Transverse colon (tissue), 4 donors: ENCODE measurements around the gene IDH3G. TPM values are rescaled to one million over a fixed set of nuclear protein-coding genes. Genes with fewer than 3 reads are reported as not detected.
A peak's percentile ranks its signal among the peaks of the same experiment; 100 is the strongest.

ENCODE experiments used
- DNase-seq: peaks from one replicate; pipeline ENCODE4 v3.0.0-alpha.2; 2019
- H3K27ac ChIP-seq, 4 donors: fragments of 200-600 bp; sonication (generic); 2 replicates each; pipeline ENCODE4 v1.5.1; 2016 to 2018; ENCODE audit warnings: inconsistent platforms in 4 of 4
- H3K27me3 ChIP-seq: fragments of 200-600 bp; sonication (generic); 2 replicates; pipeline ENCODE4 v1.5.1; 2017; ENCODE audit warnings: inconsistent platforms
- H3K36me3 ChIP-seq, 4 donors: fragments of 200-600 bp; sonication (generic); 2 replicates each; pipeline ENCODE4 v1.5.1; 2017 to 2019; ENCODE audit warnings: inconsistent platforms in 4 of 4
- H3K4me1 ChIP-seq, 4 donors: fragments of 200-600 bp; sonication (generic); 2 replicates each; pipeline ENCODE4 v1.5.1; 2017 to 2020; ENCODE audit warnings: inconsistent platforms in 4 of 4
- H3K4me3 ChIP-seq, 4 donors: fragments of 200-600 bp; sonication (generic); 1 replicate in 1 of 4; 2 replicates in 3 of 4; pipeline versions ENCODE4 v1.5.1 to v1.6.1; 2017 to 2019; ENCODE audit warnings: inconsistent platforms in 4 of 4
- H3K9me3 ChIP-seq, 2 donors: fragments of 200-600 bp; sonication (generic); 2 replicates each; pipeline ENCODE4 v1.5.1; 2017 to 2019; ENCODE audit warnings: inconsistent platforms in 2 of 2
- CTCF ChIP-seq, 5 experiments: fragments of 200-600 bp in 3 of 5; fragments of 450-650 bp in 2 of 5; sonication (generic) in 3 of 5; IDR thresholded peaks; 1 replicate in 2 of 5; 2 replicates in 3 of 5; pipeline ENCODE4 v1.5.1; 2016 to 2017; ENCODE audit warnings: antibody characterized with exemption in 5 of 5, inconsistent platforms in 3 of 5, mild to moderate bottlenecking in 2 of 5, moderate library complexity in 1 of 5
- EP300 ChIP-seq: sonication (generic); formaldehyde crosslinking; IDR thresholded peaks from one replicate; pipeline ENCODE4 v1.6.1; 2017; ENCODE audit warnings: antibody characterized with exemption, low read depth
- POLR2A ChIP-seq: fragments of 450-650 bp; IDR thresholded peaks from one replicate; pipeline ENCODE4 v1.6.1; 2016; ENCODE audit warnings: antibody characterized with exemption, mild to moderate bottlenecking, moderate library complexity
- POLR2AphosphoS5 ChIP-seq, 3 donors: sonication (generic); formaldehyde crosslinking; IDR thresholded peaks; one replicate each; pipeline ENCODE4 v1.6.1; 2016; ENCODE audit warnings: antibody characterized with exemption in 3 of 3
- WGBS, 2 donors: methylation state at CpG; one replicate each; pipeline ENCODE4 v1.1.5; 2018; ENCODE audit warnings: low coverage in 1 of 2; 5-methylcytosine and 5-hydroxymethylcytosine counted together
- in situ Hi-C, 4 donors: fragments of 200-750 bp; cut with MboI; loops; one replicate each; pipeline versions ENCODE4 v1.15.0 to v1.15.1; 2017; ENCODE audit warnings: low sequenced_read_pairs in 3 of 4, low pct_ligation_motif_present in 1 of 4, low pct_unique_long_range_greater_than_20kb in 1 of 4
- intact Hi-C: fragments of 100-400 bp; cut with DNase I; formaldehyde crosslinking; loops from one replicate; pipeline ENCODE4 v1.15.1; 2023; ENCODE audit warnings: low total_unique reads
- total RNA-seq, 4 donors: library from RNA; depleted of rRNA; stranded (reverse); fragments of >200 nt; gene quantifications; one replicate each; pipeline ENCODE4 v1.1.0, GENCODE V29; 2016

IDH3G gene
- total RNA-seq, 4 donors from 2014 or later, result 77.5 to 203 (median 117) TPM

GRCh38 chrX:153828723-153829548 lies 34.8 kb upstream of the IDH3G start:
- H3K4me3 ChIP-seq, result peak overlapping the region; percentile 14 to 51 (median 28)

GRCh38 chrX:153828308-153828707 lies 34.1 kb upstream of the IDH3G start:
- in situ Hi-C loops (no loop called here), intact Hi-C loops (no loop called here)
- H3K36me3 ChIP-seq, result no peaks in the 10 kb centered on the region
- no peak for TF ChIP-seq EP300
- TF ChIP-seq CTCF (IDR thresholded peaks at IDR 0.05), result no peak
- TF ChIP-seq POLR2AphosphoS5 (IDR thresholded peaks at IDR 0.05), result no peak
- TF ChIP-seq POLR2A, result no peak
- WGBS, 2 donors, result 44% methylated on average over 15 of the region's 17 CpGs; no CpG with 5 or more reads in 1 of the 2 donors
- H3K4me3 ChIP-seq, result peak overlapping the region in 2 of 4 donors; percentile 31 to 51
- peaks cover 0 to 8% (median 6%) of the 10 kb centered on the region in 4 donors for H3K4me1 ChIP-seq
- H3K27me3 ChIP-seq, result peaks cover 39% of the 10 kb centered on the region
- peak overlapping the region; percentile 23 to 72 (median 53) for H3K27ac ChIP-seq
- DNase-seq, result no peak
- H3K9me3 ChIP-seq, result no peaks in the 10 kb centered on the region

More at GRCh38 chrX:153828723-153829548, 34.8 kb upstream of the IDH3G start:
- intact Hi-C loops (no loop called here), in situ Hi-C loops (no loop called here)
- Histone ChIP-seq H3K4me1 (peaks cover 0 to 8% (median 6%) of the 10 kb centered on the region in 4 donors), H3K9me3 (no peaks in the 10 kb centered on the region), H3K27ac (peak overlapping the region; percentile 23 to 72 (median 53)), H3K36me3 (no peaks in the 10 kb centered on the region), H3K27me3 (peaks cover 39% of the 10 kb centered on the region)
- 42% methylated on average over 39 of the region's 50 CpGs; no CpG with 5 or more reads in 1 of the 2 donors for WGBS, 2 donors
- no peak for DNase-seq
- TF ChIP-seq EP300, result no peak
- no peak for TF ChIP-seq POLR2A
- no peak for TF ChIP-seq CTCF (IDR thresholded peaks at IDR 0.05)
- TF ChIP-seq POLR2AphosphoS5 (IDR thresholded peaks at IDR 0.05), result no peak

DNA sequence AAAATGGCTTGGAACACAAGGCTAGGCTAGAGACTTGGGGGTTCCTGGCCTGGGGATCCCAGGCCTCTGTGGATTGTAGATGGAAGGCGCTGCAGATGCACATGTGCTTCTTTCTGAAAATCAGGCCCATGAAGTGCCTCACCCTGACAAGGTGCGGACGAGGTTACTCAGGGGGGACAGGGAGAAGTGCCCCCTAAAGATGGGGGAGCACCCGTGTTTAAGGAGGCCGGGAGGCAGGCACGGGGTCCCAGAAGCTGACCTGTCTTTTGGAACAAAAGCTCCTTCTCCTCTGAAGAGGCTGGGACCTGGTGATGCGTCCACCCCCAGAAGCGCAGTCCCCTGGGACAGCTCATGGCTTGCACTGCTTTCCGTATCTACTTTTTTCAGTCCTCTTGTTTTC lies 33.7 kb upstream of the IDH3G start:
- intact Hi-C loops (no loop called here), in situ Hi-C loops (no loop called here)
- 76% methylated on average over 9 of the region's 9 CpGs; no CpG with 5 or more reads in 1 of the 2 donors for WGBS, 2 donors
- H3K27ac ChIP-seq, result peak overlapping the region in 3 of 4 donors; percentile 52 to 72 (median 54)
- no peak for TF ChIP-seq CTCF (IDR thresholded peaks at IDR 0.05)
- TF ChIP-seq POLR2A, result no peak
- TF ChIP-seq EP300, result no peak
- no peak for TF ChIP-seq POLR2AphosphoS5 (IDR thresholded peaks at IDR 0.05)
- H3K4me3 ChIP-seq, result peak overlapping the region in 1 of 4 donors; percentile 51
- no peak for DNase-seq
- H3K9me3 ChIP-seq, result no peaks in the 10 kb centered on the region
- H3K36me3 ChIP-seq, result no peaks in the 10 kb centered on the region
- H3K4me1 ChIP-seq, result peaks cover 0 to 8% (median 6%) of the 10 kb centered on the region in 4 donors
- peaks cover 39% of the 10 kb centered on the region for H3K27me3 ChIP-seq

GRCh38 chrX:153827016-153827415 lies 32.8 kb upstream of the IDH3G start:
- DNase-seq, result no peak
- TF ChIP-seq CTCF (IDR thresholded peaks at IDR 0.05) (no peak), POLR2AphosphoS5 (IDR thresholded peaks at IDR 0.05) (no peak), POLR2A (no peak), EP300 (no peak)
- H3K4me3 ChIP-seq, result no peak overlapping the region
- in situ Hi-C loops, result no loop called here
- peaks cover 0 to 8% (median 6%) of the 10 kb centered on the region in 4 donors for H3K4me1 ChIP-seq
- H3K27me3 ChIP-seq, result peaks cover 38% of the 10 kb centered on the region
- intact Hi-C loops, result no loop called here
- H3K36me3 ChIP-seq, result no peaks in the 10 kb centered on the region
- H3K27ac ChIP-seq, result no peak overlapping the region
- 63% methylated on average over 3 of the region's 3 CpGs; no CpG with 5 or more reads in 1 of the 2 donors for WGBS, 2 donors
- H3K9me3 ChIP-seq, result no peaks in the 10 kb centered on the region
